Gastroesophageal sphincter (tissue), 4 donors: ENCODE results near the gene UBXN10. TPM values are rescaled to one million over a fixed set of nuclear protein-coding genes. Genes with fewer than 3 reads are reported as not detected.
"Not testable (repeated sequence)": the region's sequence is repeated elsewhere in the genome, so short reads cannot be mapped to it uniquely, and the experiment has no call there.

Experiments used
- ATAC-seq: fragments of 150-250 bp; one replicate; pipeline ENCODE4 v1.9.1; 2016; ENCODE audit warnings: mild to moderate bottlenecking, moderate library complexity
- H3K27ac ChIP-seq, 4 donors: fragments of 200-600 bp; sonication (generic) in 3 of 4; 1 replicate in 3 of 4; 2 replicates in 1 of 4; pipeline ENCODE4 v1.5.1; 2016 to 2019
- H3K27me3 ChIP-seq: fragments of 200-600 bp; sonication (generic); one replicate; pipeline ENCODE4 v1.5.1; 2019
- H3K36me3 ChIP-seq, 2 donors: fragments of 200-600 bp; sonication (generic); one replicate each; pipeline ENCODE4 v1.5.1; 2019; ENCODE audit warnings: control low read depth in 1 of 2
- H3K4me1 ChIP-seq, 3 donors: fragments of 200-600 bp; sonication (generic); 1 replicate in 2 of 3; 2 replicates in 1 of 3; pipeline ENCODE4 v1.5.1; 2016 to 2019; ENCODE audit warnings: control low read depth in 2 of 3
- H3K4me3 ChIP-seq, 2 donors: fragments of 200-600 bp; sonication (generic); one replicate each; pipeline ENCODE4 v1.5.1; 2019; ENCODE audit warnings: mild to moderate bottlenecking in 1 of 2, moderate library complexity in 1 of 2
- H3K9me3 ChIP-seq, 3 donors: fragments of 200-600 bp; sonication (generic); one replicate each; pipeline ENCODE4 v1.5.1; 2017 to 2019; ENCODE audit warnings: control low read depth in 2 of 3
- EP300 ChIP-seq: sonication (generic); formaldehyde crosslinking; IDR thresholded peaks from one replicate; pipeline ENCODE4 v1.6.1; 2017; ENCODE audit warnings: antibody characterized with exemption, mild to moderate bottlenecking
- POLR2A ChIP-seq, 2 donors: fragments of 450-650 bp; IDR thresholded peaks; one replicate each; pipeline ENCODE4 v1.6.1; 2017; ENCODE audit warnings: antibody characterized with exemption in 2 of 2, mild to moderate bottlenecking in 2 of 2, moderate library complexity in 1 of 2
- POLR2AphosphoS5 ChIP-seq: sonication (generic); formaldehyde crosslinking; IDR thresholded peaks from one replicate; pipeline ENCODE4 v1.6.1; 2017; ENCODE audit warnings: antibody characterized with exemption
- WGBS, 2 donors: methylation state at CpG; one replicate each; pipeline ENCODE4 v1.1.5; 2018; ENCODE audit warnings: low coverage in 1 of 2; 5-methylcytosine and 5-hydroxymethylcytosine counted together
- total RNA-seq, 4 donors: library from RNA; depleted of rRNA; stranded (reverse); fragments of >200 nt; gene quantifications; one replicate each; pipeline ENCODE4 v1.1.0, GENCODE V29; 2016
- TF ChIP-seq, protein P1 (sequence below), 4 experiments: fragments of 200-600 bp in 2 of 4; fragments of 450-650 bp in 2 of 4; sonication (generic) in 1 of 4; IDR thresholded peaks; one replicate each; pipeline ENCODE4 v1.5.1; 2017 to 2019; ENCODE audit warnings: antibody characterized with exemption in 4 of 4, mild to moderate bottlenecking in 2 of 4, moderate library complexity in 2 of 4

The UBXN10 gene
- total RNA-seq, 4 donors from 2014 or later: 9.2 to 27.9 (median 18.8) TPM

DNA sequence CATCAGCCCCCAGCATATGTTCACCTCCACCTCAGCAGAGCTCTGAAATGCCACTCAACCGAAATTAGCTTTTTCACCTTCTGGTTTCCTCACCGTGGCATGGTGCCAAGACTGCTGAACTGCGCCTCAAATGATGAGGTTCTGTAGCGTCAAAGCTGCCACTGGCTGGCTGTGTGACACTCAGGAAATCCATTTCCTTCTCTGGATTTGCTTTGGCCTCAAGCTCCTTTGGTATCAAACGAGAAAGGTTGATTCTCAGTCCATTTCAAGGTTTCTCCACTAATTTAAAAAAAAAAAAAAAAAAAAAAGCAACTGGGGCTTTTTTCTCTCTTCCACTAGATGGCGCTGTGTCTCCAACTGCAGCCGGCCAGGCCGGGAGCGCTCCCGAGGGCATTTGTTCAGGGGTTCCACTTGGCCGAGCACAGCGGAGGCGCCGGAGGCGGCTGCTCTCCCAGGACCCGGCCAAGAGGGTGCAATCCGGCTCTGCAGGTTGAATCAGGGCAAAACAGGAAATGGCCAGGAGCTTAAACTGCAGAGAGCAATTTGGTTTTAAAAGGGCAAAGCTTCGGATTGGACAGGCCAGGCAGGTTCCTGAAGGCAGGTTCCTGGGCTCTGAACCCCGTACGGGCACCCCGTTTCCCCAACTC is 26.9 kb downstream of the UBXN10 start:
- WGBS, 2 donors: 0 to 2% methylated on average over 1 to 19 of the region's 21 CpGs
- Histone ChIP-seq H3K27me3 (peaks cover 36% of the 10 kb centered on the region), H3K27ac (no peak overlapping the region), H3K4me3 (no peak overlapping the region), H3K36me3 (no peaks in the 10 kb centered on the region), H3K9me3 (no peaks in the 10 kb centered on the region), H3K4me1 (peaks cover 0 to 10% (median 3%) of the 10 kb centered on the region in 3 donors)
- peak; percentile 63 for ATAC-seq
- TF ChIP-seq POLR2A (IDR thresholded peaks at IDR 0.05) (no peak), POLR2AphosphoS5 (no peak), EP300 (no peak)
- TF ChIP-seq, protein P1, sequence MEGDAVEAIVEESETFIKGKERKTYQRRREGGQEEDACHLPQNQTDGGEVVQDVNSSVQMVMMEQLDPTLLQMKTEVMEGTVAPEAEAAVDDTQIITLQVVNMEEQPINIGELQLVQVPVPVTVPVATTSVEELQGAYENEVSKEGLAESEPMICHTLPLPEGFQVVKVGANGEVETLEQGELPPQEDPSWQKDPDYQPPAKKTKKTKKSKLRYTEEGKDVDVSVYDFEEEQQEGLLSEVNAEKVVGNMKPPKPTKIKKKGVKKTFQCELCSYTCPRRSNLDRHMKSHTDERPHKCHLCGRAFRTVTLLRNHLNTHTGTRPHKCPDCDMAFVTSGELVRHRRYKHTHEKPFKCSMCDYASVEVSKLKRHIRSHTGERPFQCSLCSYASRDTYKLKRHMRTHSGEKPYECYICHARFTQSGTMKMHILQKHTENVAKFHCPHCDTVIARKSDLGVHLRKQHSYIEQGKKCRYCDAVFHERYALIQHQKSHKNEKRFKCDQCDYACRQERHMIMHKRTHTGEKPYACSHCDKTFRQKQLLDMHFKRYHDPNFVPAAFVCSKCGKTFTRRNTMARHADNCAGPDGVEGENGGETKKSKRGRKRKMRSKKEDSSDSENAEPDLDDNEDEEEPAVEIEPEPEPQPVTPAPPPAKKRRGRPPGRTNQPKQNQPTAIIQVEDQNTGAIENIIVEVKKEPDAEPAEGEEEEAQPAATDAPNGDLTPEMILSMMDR (IDR thresholded peaks at IDR 0.05): peak; percentile 50 to 80 (median 62)

DNA sequence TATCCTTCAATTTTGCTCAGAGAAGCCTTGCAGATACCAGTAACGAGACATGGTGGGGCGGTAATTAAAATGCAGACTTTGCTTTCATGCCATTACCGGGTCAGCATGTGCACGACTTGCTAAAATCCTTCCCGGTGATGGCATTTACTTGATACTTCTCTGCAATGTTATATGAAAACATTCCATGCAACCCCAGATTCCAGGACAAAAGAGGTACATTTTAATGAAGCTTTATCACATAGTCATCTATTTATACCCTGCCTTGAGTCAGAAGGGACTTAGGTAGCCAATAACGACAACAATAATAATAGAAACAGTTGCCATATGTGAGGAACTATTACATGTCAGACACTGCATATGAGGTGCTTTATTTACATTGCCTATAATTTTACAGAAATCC is 29.8 kb downstream of the UBXN10 start:
- H3K27me3 ChIP-seq: peaks cover 26% of the 10 kb centered on the region
- ATAC-seq: no peak
- WGBS, 2 donors: 63 to 79% methylated on average over 6 of the region's 6 CpGs
- TF ChIP-seq EP300 (no peak), POLR2AphosphoS5 (no peak), POLR2A (IDR thresholded peaks at IDR 0.05) (no peak)
- TF ChIP-seq, protein P1 (IDR thresholded peaks at IDR 0.05): no peak
- H3K9me3 ChIP-seq: no peaks in the 10 kb centered on the region
- H3K4me1 ChIP-seq: peaks cover 0 to 10% (median 3%) of the 10 kb centered on the region in 3 donors
- no peak overlapping the region for H3K27ac ChIP-seq
- H3K36me3 ChIP-seq: no peaks in the 10 kb centered on the region
- no peak overlapping the region for H3K4me3 ChIP-seq

DNA sequence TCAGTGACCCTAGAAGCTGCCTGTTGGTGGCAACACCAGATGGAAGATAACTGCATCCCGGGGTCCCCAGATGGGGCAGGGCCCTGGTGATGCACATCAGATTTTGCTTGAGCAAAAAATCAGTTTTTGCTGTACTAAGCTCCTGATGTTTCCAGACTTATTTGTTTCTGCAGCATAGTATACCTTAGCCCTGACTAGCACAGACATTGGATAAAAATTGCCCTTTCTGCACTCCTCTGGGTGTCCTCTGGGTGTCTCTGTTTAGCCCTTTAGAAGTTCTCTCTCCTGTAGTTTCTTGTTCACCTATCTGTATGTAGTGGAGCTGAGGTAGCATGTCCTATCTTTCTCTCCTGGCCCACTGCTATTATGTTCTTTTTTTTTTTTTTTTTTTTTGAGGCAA is 30.7 kb downstream of the UBXN10 start:
- no peak overlapping the region for H3K27ac ChIP-seq
- no peak for TF ChIP-seq POLR2AphosphoS5
- no peak for TF ChIP-seq EP300
- no peak for TF ChIP-seq POLR2A (IDR thresholded peaks at IDR 0.05)
- TF ChIP-seq, protein P1 (IDR thresholded peaks at IDR 0.05): no peak
- H3K4me1 ChIP-seq: peaks cover 0 to 10% (median 3%) of the 10 kb centered on the region in 3 donors
- H3K9me3 ChIP-seq: no peaks in the 10 kb centered on the region
- no peak overlapping the region for H3K4me3 ChIP-seq
- H3K27me3 ChIP-seq: peaks cover 20% of the 10 kb centered on the region
- no peak for ATAC-seq
- H3K36me3 ChIP-seq: no peaks in the 10 kb centered on the region
- 90 to 100% methylated on average over 1 of the region's 1 CpG for WGBS, 2 donors

DNA sequence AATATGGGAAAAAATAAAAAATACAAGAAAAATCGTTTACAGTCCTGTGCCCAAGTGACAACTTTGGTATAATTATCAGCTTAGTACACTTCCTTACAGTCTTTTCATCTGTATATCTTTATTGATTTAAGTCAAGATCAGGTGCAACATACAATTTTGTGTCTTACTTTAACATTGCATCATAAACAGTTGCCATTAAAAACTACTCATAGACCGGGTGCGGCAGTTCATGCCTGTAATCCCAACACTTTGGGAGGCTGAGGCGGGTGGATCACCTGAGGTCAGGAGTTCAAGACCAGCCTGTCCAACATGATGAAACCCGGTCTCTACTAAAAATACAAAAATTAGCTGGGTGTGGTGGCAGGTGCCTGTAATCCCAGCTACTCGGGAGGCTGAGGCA is 33.2 kb downstream of the UBXN10 start:
- H3K27ac ChIP-seq, H3K9me3 ChIP-seq, ATAC-seq, H3K4me3 ChIP-seq, H3K4me1 ChIP-seq, H3K36me3 ChIP-seq: not testable (repeated sequence)
- 85% methylated on average over 3 to 5 of the region's 6 CpGs for WGBS, 2 donors
- peaks cover 27% of the 10 kb centered on the region for H3K27me3 ChIP-seq

- no peak for ATAC-seq
- WGBS, 2 donors: 36% methylated on average over 4 to 5 of the region's 5 CpGs
- no peaks in the 10 kb centered on the region for H3K36me3 ChIP-seq
- TF ChIP-seq, protein P1 (IDR thresholded peaks at IDR 0.05): no peak
- peaks cover 34% of the 10 kb centered on the region for H3K27me3 ChIP-seq
- H3K4me1 ChIP-seq: no peaks in the 10 kb centered on the region
- no peak overlapping the region for H3K27ac ChIP-seq
- H3K9me3 ChIP-seq: no peaks in the 10 kb centered on the region
- no peak overlapping the region for H3K4me3 ChIP-seq
Measured at GRCh38 chr1:20220036-20220435, 34.1 kb downstream of the UBXN10 start.
